WI38 (cell line): ENCODE measurements around the gene LUZP2.
"Not testable (repeated sequence)": the region's sequence is repeated elsewhere in the genome, so short reads cannot be mapped to it uniquely, and the experiment has no call there.

Experiments
- H3K4me3 ChIP-seq: 2 replicates; pipeline ENCODE4 v1.5.1; 2011; ENCODE audit warnings: low read depth, mild to moderate bottlenecking, control low read depth, low read length
- TF ChIP-seq, protein P1 (sequence below): IDR thresholded peaks from 2 replicates; pipeline ENCODE4 v1.5.1; 2012; ENCODE audit warnings: low read depth, mild to moderate bottlenecking, control low read depth, low read length

Gene LUZP2

DNA sequence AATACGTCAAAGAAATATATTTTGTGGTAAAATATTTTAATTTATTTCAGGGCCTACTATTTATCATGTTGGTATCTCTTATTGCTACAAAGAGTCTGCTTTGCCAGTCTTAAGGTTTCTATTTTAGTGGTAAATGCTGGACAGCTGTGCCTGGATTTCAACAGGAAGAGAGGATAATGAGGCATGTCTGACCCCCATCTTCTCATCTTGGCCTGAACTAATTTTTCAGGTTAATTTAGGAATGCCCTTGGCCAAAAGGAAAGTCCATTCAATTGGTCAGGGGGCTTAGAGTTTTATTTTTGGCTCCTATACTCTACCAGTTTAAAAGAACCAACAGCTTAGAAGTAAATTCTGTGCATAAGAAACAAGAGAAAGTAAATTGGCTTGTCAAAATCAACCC is 428.2 kb downstream of the LUZP2 start:
- TF ChIP-seq, protein P1, sequence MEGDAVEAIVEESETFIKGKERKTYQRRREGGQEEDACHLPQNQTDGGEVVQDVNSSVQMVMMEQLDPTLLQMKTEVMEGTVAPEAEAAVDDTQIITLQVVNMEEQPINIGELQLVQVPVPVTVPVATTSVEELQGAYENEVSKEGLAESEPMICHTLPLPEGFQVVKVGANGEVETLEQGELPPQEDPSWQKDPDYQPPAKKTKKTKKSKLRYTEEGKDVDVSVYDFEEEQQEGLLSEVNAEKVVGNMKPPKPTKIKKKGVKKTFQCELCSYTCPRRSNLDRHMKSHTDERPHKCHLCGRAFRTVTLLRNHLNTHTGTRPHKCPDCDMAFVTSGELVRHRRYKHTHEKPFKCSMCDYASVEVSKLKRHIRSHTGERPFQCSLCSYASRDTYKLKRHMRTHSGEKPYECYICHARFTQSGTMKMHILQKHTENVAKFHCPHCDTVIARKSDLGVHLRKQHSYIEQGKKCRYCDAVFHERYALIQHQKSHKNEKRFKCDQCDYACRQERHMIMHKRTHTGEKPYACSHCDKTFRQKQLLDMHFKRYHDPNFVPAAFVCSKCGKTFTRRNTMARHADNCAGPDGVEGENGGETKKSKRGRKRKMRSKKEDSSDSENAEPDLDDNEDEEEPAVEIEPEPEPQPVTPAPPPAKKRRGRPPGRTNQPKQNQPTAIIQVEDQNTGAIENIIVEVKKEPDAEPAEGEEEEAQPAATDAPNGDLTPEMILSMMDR = no peak

DNA sequence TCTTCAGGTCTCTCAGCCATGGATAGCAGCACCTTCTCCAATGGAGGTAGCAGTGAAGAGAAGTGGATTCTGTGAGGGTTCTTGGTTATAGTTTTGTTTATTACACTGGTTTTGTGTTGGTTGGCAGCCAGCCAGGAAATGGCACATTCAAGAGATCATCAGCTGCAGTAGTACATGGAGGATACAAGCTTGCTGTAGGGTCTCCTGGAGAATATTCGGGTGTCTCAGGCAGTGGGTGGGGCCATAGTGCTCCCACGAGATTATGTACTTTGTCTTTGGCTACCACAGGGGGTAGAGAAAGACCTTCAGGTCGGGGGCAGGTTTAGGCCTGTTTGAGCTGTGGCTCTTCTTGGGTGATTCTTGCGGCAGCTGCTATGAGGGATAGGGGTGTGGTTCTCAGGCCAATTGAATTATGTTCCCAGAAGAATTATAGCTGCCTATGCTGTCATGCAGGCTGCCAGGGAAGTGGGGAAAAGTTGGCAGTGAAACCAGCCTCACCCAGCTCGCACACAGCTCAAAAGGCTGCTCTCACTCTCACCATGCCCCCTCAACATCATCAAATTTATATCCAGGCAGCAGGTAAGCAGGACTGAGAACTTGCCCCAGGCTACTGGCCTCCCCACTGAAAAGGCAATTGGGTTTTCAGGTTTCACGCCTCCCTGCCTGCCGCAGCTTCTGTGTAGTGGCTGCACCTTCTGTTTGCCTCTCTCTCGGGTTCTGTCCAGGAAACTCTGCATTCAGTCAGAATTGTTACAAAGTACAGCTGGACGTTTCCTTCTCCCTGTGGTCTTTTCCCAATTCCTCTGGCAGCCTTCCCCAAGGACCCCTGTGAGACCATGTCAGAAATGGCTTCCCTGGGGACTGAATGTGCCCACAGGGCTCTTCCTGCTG is 435.5 kb downstream of the LUZP2 start:
- TF ChIP-seq, protein P1 = no peak
- no peak overlapping the region for H3K4me3 ChIP-seq

More for the DNA sequence above, 428.2 kb downstream of the LUZP2 start:
- no peak overlapping the region for H3K4me3 ChIP-seq

- H3K4me3 ChIP-seq = no peak overlapping the region
These were observed 438.0 kb downstream of the LUZP2 start for GRCh38 chr11:24934733-24935439.

GRCh38 chr11:24944891-24945290 is 448.0 kb downstream of the LUZP2 start:
- TF ChIP-seq, protein P1 = no peak
- no peak overlapping the region for H3K4me3 ChIP-seq

More at GRCh38 chr11:24934733-24935439, 438.0 kb downstream of the LUZP2 start:
- TF ChIP-seq, protein P1 = no peak

DNA sequence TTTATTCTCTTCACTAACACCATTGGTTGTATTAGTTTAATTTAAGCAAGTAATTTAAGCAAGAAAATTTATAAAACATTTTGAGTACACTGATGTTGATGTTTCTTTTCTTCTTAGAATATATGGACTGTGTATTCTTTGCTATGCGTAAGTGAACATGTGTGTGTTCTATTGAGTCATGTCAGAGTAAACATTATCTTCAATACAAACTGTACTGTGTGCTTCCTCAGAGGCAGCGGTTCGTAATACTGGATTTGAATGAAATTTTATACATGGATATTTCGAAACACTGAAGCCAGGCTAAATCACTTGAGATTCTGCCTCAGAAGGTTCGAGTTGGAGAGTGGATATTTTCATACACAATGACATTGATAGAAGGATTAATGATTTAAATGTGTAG is 452.6 kb downstream of the LUZP2 start:
- H3K4me3 ChIP-seq = no peak overlapping the region
- TF ChIP-seq, protein P1 = no peak

DNA sequence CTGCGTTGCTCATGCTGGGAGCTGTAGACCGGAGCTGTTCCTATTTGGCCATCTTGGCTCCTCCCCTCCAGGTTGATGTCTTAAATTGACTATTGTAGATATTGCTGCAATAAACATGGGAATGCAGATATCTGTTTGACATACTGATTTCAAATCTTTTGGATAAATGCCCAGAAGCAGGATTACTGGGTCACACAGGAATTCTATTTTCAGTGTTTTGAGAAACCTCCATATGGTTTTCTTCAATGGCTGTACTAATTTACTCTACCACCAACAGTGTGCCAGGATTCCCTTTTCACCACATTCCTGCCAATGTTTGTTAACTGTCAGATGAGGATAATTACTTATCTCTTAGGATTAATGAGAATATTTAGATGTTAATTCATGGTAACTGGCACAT is 467.0 kb downstream of the LUZP2 start:
- no peak overlapping the region for H3K4me3 ChIP-seq
- TF ChIP-seq, protein P1 = no peak

GRCh38 chr11:24965748-24966147 is 468.9 kb downstream of the LUZP2 start:
- TF ChIP-seq, protein P1 = no peak
- H3K4me3 ChIP-seq = no peak overlapping the region

DNA sequence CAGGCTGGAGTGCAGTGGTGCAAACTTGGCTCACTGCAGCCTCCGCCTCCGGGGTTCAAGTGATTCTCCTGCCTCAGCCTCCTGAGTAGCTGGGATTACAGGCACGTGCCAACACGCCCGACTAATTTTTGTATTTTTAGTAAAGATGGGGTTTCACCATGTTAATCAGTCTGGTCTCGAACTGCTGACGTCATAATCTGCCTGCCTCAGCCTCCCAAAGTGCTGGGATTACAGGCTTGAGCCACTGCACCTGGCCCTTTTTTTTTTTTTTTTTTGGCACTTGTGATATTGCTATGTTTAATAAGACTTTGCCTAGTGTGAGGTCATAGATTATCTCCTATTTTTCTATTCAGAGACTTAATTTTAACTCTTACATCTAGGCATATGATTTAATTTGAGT is 497.1 kb downstream of the LUZP2 start:
- H3K4me3 ChIP-seq = not testable (repeated sequence)

DNA sequence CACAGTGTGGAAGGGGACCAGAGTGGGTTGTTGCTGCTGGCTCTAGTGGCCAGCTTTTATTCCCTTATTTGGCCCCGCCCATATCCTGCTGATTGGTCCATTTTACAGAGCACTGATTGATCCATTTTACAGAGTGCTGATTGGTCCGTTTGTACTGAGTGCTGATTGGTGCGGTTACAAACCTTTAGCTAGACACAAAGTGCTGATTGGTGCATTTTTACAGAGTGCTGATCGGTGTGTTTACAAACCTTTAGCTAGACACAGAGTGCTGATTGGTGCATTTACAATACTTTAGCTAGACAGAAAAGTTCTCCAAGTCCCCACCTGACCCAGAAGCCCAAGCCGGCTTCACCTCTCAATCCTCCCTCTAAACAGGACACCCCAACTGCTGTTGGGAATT is 503.1 kb downstream of the LUZP2 start:
- H3K4me3 ChIP-seq = not testable (repeated sequence)
